GM06990 (cell line): ENCODE results near the gene ROCK2.

Experiments
- DNase-seq: peaks from one replicate; pipeline ENCODE4 v3.0.0-alpha.2; 2011; ENCODE audit not compliant: insufficient read length; ENCODE audit errors: extremely low read depth
- H3K27me3 ChIP-seq: replicated peaks from 2 replicates; pipeline ENCODE4 v1.6.0; 2011; ENCODE audit warnings: low read length; ENCODE audit not compliant: control insufficient read depth, insufficient read depth
- H3K36me3 ChIP-seq: 2 replicates; pipeline ENCODE4 v1.5.1; 2011; ENCODE audit warnings: low read length; ENCODE audit not compliant: control insufficient read depth, insufficient read depth
- H3K4me3 ChIP-seq: replicated peaks from 2 replicates; pipeline ENCODE4 v1.5.1; 2011; ENCODE audit warnings: low read depth, mild to moderate bottlenecking, control low read depth, low read length
- TF ChIP-seq, protein P1 (sequence below): IDR thresholded peaks from 2 replicates; pipeline ENCODE4 v1.5.1; 2011; ENCODE audit warnings: low read length, control low read depth, mild to moderate bottlenecking, inconsistent platforms; ENCODE audit not compliant: insufficient read depth, poor library complexity, severe bottlenecking

ROCK2 gene

GRCh38 chr2:11373096-11373495, 28.7 kb upstream of the ROCK2 start:
- TF ChIP-seq, protein P1, sequence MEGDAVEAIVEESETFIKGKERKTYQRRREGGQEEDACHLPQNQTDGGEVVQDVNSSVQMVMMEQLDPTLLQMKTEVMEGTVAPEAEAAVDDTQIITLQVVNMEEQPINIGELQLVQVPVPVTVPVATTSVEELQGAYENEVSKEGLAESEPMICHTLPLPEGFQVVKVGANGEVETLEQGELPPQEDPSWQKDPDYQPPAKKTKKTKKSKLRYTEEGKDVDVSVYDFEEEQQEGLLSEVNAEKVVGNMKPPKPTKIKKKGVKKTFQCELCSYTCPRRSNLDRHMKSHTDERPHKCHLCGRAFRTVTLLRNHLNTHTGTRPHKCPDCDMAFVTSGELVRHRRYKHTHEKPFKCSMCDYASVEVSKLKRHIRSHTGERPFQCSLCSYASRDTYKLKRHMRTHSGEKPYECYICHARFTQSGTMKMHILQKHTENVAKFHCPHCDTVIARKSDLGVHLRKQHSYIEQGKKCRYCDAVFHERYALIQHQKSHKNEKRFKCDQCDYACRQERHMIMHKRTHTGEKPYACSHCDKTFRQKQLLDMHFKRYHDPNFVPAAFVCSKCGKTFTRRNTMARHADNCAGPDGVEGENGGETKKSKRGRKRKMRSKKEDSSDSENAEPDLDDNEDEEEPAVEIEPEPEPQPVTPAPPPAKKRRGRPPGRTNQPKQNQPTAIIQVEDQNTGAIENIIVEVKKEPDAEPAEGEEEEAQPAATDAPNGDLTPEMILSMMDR: no peak
- DNase-seq: no peak
- no peaks in the 10 kb centered on the region for H3K36me3 ChIP-seq
- H3K4me3 ChIP-seq: no peak overlapping the region
- no peaks in the 10 kb centered on the region for H3K27me3 ChIP-seq

DNA sequence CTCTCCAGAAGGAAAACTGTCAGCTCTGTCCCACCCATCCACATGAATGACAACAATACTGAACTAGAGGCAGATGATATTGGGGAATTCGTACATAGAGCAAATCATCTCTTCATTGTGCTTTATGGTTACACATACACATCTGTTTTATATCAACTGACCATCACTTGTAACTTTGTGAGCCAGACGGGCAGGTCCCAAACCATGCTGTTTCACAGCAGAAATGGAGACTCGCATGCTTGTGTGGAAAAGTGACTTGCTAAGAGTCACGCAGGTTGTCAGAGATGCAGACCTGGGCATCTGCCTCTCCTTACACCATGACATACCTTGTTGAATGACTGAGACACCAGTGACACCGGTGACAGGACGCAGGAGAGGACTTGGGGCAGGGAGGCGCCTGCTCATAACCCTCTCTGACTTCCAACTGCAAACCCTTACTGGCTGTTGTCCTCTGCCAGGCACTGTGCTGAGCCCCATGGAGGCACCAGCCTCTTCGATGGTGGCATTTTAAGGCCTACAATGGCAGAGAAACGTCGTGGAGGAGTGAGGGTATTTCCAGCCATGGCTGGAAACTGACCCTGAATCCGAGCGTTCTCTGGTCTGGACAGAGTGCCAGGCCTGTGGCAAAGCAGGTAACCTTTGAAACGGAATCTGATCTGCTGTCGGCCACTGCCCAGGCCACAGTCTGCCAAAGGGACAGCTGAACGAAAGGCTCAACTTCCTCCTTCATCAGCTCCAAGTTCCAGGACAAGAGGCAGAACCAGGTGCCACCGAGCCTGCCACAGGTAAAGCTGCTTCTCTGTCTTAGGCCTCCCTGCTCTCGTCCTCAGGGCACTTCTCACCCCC, 26.9 kb upstream of the ROCK2 start:
- Histone ChIP-seq H3K36me3 (no peaks in the 10 kb centered on the region), H3K4me3 (no peak overlapping the region), H3K27me3 (no peaks in the 10 kb centered on the region)
- no peak for DNase-seq
- TF ChIP-seq, protein P1: no peak

GRCh38 chr2:11370377-11371091, 26.1 kb upstream of the ROCK2 start:
- Histone ChIP-seq H3K27me3 (no peaks in the 10 kb centered on the region), H3K4me3 (no peak overlapping the region), H3K36me3 (no peaks in the 10 kb centered on the region)
- TF ChIP-seq, protein P1: no peak
- no peak for DNase-seq

- Histone ChIP-seq H3K36me3 (no peaks in the 10 kb centered on the region), H3K4me3 (no peak overlapping the region), H3K27me3 (no peaks in the 10 kb centered on the region)
- TF ChIP-seq, protein P1: no peak
- DNase-seq: no peak
These were observed 23.7 kb upstream of the ROCK2 start for GRCh38 chr2:11368059-11368572.

GRCh38 chr2:11367170-11367730, 22.8 kb upstream of the ROCK2 start:
- H3K27me3 ChIP-seq: no peaks in the 10 kb centered on the region
- TF ChIP-seq, protein P1: no peak
- no peak for DNase-seq
- H3K4me3 ChIP-seq: no peak overlapping the region
- no peaks in the 10 kb centered on the region for H3K36me3 ChIP-seq
